Esophagus mucosa (tissue), 1 donor: ENCODE data around the gene LMBR1. TPM values are rescaled to one million over a fixed set of nuclear protein-coding genes. Genes with fewer than 3 reads are reported as not detected.
"Not testable (repeated sequence)": the region's sequence is repeated elsewhere in the genome, so short reads cannot be mapped to it uniquely, and the experiment has no call there.

Experiments
- ATAC-seq: fragments of 200-7000 bp; cut with Tn5 transposase; one replicate; pipeline ENCODE4 v1.9.1; 2020
- total RNA-seq: library from RNA; stranded (reverse); gene quantifications from one replicate; pipeline ENCODE4 v1.2.4, GENCODE V29; 2023
- donor health status: DM: yes; HTN: yes; CAD: no.

The LMBR1 gene
- total RNA-seq, 1 donor from 2014 or later = 32.6 TPM

DNA sequence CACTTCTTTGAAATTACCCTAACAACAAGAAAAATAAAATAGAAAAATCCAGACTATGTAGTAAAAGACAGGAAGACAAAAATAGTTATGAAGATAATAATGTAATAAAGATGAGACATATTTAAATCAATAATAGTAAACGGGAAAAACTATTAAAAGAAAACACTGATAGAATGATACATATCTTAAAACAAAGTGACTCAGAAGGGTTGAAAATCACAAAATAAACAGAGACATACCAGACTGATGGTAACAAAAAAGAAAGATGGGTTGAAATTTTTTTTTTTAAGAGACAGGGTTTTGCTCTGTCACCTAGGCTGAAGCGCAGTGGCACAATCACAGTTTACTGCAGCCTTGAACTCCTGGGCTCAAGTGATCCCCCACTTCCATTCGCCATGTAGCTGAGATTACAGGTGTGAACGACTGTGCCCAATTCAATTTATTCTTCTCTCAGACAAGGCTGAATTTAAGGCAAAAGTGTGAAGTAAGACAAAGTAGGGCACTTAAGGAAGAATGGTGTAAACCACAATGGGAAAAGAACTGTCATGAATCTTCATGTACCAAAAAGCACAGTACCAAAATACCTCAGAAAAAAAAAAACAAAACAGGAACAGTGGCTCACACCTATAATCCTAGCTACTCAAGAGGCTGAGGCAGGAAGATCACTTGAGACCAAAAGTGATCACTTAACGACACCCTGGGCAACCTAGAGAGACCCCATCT is 47.4 kb downstream of the LMBR1 start:
- ATAC-seq = no peak

DNA sequence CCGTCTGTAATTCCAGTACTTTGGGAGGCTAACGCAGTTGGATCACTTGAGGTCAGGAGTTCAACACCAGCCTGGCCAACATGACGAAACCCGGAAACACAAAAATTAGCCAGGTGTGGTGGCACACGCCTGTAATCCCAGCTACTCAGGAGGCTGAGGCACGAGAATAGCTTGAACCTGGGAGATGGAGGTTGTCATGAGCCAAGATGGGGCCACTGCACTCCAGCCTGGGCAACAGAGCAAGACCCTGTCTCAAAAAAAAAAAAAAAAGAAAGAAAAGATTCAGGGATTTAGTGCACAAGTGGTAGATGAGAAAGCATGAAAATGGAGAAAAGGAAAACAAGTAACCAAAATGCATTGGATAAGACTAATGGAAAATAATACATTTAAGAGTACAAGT is 49.4 kb downstream of the LMBR1 start:
- ATAC-seq = not testable (repeated sequence)

GRCh38 chr7:156843157-156843556 is 49.8 kb downstream of the LMBR1 start:
- ATAC-seq = no peak

DNA sequence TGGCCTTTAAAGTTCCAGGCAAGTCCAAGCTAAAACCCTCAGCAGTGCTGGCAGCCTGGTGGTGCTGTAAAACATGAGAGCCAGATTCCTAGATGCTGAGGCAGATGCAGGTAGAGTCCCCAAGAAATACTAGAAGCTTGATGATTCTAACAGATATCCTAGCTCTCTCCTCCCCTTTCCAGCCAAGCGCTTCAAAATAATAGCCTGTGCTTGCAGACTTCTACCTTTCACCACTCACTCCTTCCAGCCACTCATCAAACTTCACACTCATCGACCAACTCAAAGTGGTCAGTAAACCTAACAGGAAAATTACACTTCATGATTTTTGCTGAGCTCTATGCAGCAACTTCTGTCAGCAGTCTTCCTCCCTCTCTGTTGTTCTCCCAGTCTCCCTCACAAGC is 50.2 kb downstream of the LMBR1 start:
- ATAC-seq = no peak

DNA sequence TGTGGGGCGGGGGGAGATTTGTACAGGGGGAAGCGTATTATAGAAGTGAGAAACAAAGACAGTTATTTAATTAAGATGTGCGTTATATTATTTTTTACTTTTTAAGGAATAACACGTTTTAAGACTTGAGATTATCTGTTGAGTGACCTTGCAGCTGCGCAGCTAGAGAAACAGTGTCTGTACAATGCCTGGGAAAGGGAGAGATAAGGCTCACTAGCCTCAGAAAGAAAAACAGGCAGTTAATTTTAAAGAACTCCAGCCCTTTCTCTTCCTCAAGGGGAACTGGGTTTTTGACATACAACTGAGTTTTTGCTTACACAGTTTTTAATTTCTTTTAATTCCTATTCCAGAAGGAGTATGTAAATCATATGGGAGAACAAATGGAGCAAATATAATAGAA is 50.7 kb downstream of the LMBR1 start:
- no peak for ATAC-seq

DNA sequence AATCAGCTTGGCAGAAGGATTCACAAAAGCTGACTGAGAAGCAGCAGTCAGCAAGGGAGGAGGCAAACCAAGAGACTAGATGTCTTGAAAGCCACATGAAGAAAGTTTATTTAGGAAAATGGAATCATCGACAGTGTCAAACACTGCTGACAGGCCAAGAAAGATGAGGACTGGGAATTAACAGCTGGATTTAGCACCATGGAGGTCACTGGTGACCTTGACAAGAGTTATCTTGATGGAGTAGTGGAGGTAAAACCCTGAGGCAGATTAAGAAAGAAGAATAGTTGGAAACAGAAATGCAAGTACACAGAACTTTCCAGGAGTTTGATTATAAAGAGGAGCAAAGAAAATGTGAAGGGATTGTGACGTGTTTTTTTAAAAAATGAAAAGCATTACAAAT is 51.5 kb downstream of the LMBR1 start:
- no peak for ATAC-seq

DNA sequence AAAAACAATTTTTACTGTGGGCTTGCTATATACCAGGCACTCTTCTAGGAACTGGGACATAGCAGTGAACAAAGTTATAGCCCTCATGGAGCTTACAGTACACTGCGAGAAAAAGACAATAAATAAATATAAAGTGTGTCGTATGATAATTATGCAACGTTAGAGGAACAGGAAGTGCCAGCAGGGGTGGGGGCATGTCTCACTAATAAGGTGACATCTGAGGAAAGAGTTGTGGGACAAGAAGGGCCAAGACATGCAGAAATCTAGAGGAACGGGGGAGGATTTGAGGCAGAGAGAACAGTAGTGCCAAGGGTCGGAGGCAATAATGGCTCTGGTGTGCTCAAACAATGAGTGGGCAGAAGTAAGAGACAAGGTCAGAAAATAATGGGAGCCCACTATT is 52.8 kb downstream of the LMBR1 start:
- ATAC-seq = no peak

GRCh38 chr7:156836443-156836842 is 56.5 kb downstream of the LMBR1 start:
- ATAC-seq = peak; percentile 23

GRCh38 chr7:156834462-156834861 is 58.5 kb downstream of the LMBR1 start:
- ATAC-seq = no peak

- ATAC-seq = no peak
These were observed 59.7 kb downstream of the LMBR1 start for GRCh38 chr7:156833312-156833711.

DNA sequence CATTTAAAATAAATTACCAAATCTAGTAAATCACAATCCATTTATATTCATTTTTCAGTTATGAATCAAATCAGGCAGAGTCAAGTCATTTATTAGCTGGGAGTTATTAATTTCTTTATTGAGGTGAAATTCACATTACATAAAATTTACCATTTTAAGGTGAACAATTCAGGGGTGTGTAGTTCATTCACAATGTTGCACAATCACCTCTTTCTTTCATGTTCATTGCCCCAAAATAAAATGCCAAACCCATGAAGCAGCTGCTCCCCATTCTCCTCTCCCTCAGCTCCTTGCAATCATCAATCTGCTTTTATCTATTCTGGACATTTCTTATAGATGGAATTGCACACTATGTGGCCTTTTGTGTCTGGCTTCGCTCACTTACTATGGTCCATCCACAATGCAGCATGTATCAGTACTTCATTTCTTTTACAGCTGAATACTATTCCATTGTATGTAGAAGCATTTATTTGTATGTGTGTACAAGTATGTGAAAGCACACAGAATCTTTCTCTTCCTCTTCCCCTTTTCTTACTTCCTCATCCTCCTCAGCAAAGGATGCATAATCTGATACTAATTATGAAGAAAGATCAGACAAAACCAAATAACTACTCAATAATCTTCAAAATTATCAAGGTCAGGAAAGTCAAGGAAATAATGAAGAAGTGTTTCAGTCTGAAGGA is 60.6 kb downstream of the LMBR1 start:
- no peak for ATAC-seq

DNA sequence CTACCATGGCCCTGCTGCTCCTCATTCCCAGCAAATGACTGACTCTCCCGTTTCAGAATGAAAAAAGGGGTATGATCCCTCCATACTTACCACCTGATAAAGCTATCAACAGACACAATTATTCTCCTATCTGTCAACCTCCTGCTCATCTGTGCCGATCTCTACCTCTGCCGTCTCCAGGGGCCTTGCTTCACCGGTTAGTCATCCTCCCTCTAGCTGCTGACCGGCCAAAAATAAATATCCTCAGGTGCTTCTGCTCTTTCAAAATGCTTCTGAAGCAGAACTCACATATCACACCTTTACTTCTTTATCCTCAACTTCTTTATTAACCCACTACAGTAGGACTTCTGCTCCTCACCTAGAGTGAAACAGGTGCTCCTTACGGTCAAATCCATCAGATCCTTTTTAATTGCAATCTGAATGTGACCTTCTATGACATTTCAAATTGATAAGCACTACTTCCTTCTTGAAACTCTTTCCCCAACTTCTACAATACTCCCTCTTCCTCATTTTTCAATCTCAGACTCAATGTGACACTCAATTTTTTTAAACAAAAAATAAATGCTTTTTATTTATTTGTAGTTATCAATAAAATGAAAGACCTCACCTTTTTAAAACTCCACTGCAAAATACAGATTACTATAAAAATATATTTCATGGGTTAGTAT is 63.2 kb downstream of the LMBR1 start:
- ATAC-seq = no peak

DNA sequence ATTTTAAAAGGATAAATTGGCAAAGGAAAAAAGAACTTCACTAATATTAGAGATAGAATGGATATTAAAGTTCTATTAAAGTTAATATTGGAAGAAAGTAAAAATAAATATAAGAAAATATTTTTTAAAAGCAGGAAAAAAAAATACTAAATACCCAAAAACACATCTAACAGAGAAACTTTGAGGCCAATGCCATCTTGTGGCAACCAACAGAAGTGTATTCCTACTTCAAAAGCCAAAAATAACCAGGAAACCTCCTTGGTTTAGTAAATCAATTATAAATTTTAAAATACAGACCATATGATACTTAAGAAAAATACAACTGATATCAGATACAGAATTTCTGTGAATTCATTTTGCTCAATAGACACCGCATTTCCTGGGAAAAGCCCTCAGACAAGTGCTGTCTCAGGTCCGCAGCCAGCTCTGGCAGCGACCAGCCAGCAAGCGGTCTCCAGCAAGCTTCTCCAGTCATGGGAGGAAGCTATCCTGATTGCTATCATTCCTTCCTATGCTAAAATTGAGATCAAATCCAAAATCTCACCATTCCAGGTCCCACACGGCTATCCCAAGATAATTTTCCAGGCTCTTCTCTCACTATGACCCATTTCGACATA is 65.3 kb downstream of the LMBR1 start:
- no peak for ATAC-seq

DNA sequence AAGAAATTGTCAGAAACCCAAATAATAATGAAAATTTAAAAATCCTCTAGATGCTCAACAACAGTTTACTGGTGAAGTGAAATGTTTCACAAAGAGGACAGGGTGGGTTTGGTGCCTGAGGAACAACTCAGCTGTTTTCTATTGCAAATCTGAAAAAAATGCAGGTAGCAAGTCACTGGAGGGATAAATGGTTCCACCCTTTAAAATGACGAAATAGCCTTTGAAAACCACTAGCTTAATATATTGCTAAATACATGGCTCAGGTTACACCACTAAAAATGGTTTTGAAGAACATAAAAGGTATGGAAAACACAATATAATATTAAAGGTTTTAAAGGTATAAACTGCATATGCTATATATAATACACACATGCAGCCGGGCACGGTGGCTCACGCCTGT is 69.5 kb downstream of the LMBR1 start:
- ATAC-seq = no peak

- ATAC-seq = no peak
These were observed 72.4 kb downstream of the LMBR1 start for GRCh38 chr7:156820445-156821063.

- ATAC-seq = no peak
These were observed 73.2 kb downstream of the LMBR1 start for GRCh38 chr7:156819733-156820295.

GRCh38 chr7:156818133-156818532 is 74.8 kb downstream of the LMBR1 start:
- ATAC-seq = no peak

DNA sequence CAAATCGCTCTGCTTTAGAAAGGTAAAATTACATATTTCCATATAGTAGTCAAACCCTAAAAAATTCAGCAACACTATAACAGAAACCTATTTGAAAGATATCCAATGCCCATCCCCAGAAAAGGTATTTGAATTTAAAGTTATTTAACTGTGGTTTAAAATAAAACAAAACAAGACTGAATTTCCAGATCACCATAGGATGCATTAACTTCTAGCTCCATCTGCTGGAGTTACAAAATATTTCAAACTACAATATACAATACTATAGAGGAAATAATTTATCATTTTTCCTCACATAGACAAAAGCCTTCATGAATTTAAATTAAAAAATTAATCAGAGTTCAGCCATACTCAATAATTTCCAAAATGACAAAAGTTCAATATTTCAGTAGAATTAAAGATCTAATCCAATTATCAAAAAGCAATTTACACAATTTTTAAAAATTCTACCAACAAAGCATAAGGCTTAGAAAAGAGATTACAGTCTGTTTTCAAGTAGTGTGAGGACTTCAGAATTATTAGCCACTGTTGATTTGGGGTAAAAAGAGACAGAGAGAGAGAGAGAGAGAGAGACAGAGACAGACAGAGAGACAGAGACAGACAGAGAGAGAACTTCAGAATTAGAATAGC is 75.9 kb downstream of the LMBR1 start:
- ATAC-seq = no peak

- ATAC-seq = no peak
These were observed 81.3 kb downstream of the LMBR1 start for GRCh38 chr7:156811706-156812105.

DNA sequence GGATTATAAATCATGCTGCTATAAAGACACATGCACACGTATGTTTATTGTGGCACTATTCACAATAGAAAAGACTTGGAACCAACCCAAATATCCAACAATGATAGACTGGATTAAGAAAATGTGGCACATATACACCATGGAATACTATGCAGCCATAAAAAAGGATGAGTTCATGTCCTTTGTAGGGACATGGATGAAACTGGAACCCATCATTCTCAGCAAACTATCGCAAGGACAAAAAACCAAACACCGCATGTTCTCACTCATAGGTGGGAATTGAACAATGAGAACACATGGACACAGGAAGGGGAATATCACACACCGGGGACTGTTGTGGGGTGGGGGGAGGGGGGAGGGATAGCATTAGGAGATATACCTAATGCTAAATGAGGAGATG is 89.3 kb downstream of the LMBR1 start:
- ATAC-seq = not testable (repeated sequence)

DNA sequence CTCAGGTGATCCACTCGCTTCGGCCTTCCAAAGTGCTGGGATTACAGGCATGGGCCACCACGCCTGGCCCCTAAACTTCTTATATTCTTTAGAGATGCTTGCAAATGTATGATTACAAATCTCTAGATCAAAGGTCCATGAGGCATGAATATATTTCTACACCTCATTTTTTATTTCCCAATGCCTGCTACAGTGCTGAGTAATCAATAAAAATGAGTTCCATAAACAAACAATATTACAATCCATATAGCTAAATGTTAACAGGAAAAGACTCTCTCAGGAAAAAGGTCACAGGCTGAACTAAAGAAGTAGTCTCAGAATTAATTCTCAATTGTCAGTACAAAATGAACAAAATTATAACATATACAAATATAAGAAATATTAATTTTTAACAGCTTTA is 90.8 kb downstream of the LMBR1 start:
- ATAC-seq = no peak

DNA sequence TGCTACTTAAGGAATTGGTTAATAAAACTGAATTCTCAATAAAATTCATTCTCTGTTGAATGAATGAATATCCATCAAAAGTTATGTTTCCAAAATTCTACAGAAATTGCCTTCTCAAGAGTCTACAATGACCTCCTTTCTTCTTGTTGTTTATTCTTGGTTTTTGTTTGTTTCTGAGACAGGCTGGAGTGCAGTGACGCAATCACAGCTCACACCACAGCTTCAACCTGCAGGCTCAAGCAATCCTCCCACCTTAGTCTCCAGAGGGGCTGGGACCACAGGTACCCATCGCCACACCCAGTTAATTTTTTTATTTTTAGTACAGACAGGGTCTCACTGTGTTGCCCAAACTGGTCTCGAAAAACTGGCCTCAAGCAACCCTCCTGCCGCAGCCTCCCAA is 97.6 kb downstream of the LMBR1 start:
- ATAC-seq = no peak
